HG03066 (cell line): ENCODE measurements around the gene PMP22.
"Not testable (repeated sequence)": the region's sequence is repeated elsewhere in the genome, so short reads cannot be mapped to it uniquely, and the experiment has no call there.

Source experiments
- ATAC-seq: cut with Tn5 transposase; IDR thresholded peaks from one replicate; pipeline ENCODE4 v1.9.1; 2021; ENCODE audit warnings: low read depth; ENCODE audit not compliant: unreplicated experiment

The PMP22 gene

DNA sequence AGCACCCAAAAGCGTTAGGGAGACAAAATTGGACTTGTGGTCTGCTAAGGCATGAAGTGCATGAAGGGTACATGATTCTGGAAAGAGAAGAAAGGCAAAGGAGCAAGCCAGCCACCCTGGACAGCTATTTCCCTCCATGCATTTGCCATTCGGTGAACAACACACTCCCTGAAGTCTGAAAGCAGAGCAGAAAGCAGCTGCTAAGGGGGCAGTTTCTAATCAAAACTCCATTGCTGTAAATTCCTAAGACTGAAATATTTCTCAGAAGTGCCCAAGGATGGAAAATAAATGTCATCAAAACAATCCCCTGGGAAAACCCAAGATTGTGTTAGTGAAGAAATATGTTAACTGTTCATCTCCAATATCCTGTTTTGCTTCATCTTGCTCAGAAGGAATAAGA is 44.3 kb downstream of the PMP22 start:
- ATAC-seq, result no peak

DNA sequence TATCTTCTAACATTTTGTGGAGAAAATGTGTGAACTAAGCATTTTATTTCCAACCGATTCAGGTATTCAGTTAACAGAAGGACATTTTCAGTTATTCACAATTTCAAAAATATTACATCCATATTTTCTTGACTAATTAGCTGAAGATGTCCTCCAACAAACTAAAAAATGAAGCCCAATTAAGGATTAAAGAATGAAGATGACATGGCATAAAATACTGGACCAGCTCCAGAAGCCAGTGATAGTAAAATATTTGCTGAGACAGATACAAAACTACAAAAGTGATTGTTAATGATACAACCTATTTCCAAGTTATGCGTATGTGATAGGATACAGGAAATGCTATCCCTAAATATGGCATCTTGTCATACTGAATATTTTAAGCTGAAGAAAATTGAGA is 48.6 kb downstream of the PMP22 start:
- no peak for ATAC-seq

DNA sequence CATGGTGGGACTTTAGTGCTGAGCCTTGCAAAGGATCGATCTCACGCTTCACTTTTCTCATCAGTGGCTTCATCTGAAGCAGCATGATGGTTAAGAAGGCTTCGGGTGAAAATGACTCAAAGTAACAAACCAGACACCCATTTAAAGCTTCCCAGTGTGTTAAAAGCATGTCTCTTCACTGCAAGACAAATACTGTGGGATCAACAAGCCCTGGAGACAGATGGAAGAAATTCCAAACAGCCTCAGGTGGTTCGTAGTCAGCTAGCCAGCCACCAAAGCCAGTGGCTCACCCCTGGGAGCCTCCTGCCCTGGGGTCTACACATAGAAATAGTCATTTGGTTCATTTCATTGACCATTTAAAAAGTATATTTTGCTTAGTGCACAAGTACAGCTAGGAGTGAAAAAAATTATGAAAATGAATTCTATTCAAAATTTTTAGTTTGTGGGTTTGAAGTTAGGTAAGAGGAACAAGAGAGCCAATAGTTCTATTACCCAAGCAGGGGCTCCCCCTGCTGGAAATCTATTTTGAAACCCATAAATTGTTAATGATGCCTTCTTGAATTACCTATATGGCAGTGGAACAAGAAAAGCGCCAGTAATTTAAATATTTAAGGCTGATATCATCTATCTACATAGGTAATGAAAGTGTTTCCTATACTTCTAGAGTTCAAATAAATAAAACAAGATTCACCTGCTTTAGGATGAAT is 51.6 kb downstream of the PMP22 start:
- no peak for ATAC-seq

DNA sequence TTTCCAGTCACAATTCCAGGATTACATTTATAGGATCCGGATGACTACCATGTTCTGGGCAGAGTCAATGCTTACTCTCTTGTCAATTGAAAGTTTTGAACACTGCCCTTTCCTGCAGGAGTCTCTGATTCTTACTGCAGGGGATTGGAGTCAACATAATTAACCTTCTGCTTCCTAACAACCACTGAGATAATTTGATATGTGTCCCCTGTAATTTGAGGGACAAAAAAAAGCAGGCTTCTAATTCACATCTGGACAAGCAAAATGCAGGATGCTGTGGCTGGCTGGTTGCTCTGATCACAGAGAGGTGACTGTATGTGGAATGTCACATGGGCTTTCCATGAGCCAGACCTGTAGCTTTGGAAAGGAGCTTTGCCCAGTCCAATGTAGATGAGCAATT is 54.9 kb downstream of the PMP22 start:
- ATAC-seq, result no peak

DNA sequence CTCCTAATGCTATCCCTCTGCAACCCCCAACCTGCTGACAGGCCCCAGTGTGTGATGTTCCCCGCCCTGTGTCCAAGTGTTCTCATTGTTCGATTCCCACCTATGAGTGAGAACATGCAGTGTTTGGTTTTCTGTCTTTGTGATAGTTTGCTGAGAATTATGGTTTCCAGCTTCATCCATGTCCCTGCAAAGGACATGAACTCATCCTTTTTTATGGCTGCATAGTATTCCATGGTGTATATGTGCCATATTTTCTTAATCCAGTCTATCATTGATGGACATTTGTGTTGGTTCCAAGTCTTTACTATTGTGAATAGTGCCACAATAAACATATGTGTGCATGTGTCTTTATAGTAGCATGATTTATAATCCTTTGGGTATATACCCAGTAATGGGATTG is 62.1 kb downstream of the PMP22 start:
- not testable (repeated sequence) for ATAC-seq

DNA sequence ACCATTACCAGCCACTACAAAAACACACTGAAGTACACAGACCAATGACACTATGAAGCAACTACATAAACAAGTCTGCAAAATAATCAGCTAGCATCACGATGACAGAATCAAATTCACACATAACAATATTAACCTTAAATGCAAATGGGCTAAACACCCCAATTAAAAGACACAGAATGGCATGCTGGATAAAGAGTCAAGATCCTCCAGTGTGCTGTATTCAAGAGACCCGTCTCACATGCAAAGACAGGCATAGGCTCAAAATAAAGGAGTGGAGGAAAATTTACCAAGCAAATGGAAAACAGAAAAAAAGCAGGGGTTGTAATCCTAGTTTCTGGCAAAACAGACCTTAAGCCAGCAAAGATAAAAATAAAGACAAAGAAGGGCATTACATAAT is 64.6 kb downstream of the PMP22 start:
- ATAC-seq, result not testable (repeated sequence)

DNA sequence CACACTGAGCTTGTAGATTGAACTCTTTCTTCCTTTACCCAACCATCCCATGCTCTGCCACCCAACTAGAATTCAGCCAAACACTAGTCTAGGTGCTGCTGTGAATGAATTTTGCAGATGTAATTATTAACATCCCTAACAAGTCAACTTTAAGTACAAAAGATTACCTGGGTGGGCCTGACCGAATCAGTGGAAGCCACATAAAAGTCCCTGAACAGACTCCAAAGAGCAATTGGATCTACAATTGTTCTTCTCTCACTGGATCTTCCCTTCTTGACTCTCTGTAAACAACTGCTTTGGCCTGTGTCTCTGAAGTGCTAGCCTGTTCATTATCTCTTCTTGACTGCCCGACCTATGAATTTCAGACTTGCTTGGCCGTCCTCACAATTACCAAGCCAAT is 67.9 kb downstream of the PMP22 start:
- no peak for ATAC-seq

DNA sequence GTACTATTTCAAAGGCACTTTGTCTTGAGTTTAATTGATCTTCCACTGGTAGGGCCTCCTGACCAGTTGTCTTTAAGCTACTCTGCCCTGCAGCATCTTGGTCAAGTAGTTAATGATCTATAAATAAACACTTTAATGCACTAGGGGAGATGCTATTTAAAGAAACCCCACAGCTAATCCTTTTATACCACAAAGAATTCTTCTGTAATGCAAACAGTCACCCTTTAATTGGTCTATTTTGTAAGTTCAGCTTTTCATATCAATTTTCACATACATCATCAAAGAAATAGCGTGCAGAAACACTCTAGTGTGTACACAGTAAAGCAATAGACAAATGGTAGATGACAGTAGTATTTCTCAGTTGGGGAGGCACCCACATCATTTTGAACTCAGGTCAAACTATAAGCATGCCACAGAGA is 70.3 kb downstream of the PMP22 start:
- ATAC-seq, result no peak

DNA sequence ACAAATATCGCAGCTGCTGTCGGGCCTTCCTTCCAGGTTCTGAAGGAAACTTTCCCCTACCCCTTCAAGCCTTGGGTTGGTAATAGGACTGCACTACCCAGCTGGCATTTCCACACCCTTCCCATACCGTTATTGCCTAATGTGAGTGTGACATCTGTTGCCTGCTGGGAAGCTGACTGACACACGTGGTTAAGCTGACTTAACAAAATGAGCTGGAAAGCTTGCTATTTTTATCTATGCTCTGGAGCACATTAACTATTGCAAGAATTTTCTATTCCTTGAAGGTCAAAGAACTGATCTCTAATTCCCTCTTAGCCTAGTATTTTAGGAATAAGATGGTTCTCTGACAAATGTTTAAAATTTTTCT is 79.5 kb downstream of the PMP22 start:
- ATAC-seq, result no peak

DNA sequence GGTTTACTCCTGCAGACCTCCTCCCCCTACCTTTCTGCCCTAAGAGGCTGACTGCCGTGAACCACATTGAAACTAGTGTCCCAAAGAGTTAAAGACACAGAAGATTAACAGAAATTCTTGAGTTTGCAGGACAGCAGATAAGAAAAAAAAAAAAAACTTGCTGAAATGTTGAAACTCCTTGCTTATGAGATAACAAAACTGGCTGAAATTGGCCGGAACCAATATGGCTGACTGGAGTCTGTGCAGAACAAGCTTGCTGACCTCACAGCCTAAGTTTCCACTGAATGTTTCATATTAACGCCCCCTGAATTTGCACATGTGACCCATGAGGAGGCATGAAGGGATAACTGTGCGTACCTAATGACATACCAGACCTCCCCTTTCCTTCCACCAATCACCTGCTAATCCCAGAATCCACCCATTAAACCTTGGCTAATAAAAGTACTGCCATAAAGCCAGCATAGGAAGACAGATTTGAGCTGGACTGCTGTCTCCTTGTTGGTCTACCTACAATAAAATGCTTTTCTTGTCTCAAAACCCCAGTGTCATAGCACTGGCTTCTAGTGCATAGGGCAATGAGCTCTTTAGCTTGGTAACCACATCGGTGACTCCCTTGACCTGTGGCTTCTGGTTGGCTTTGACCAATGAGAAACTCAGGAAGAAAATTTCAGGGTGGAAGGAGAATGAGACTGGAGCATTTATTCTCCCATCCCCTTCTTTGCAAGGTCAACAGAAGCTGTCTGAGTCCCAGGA is 80.1 kb downstream of the PMP22 start:
- no peak for ATAC-seq

DNA sequence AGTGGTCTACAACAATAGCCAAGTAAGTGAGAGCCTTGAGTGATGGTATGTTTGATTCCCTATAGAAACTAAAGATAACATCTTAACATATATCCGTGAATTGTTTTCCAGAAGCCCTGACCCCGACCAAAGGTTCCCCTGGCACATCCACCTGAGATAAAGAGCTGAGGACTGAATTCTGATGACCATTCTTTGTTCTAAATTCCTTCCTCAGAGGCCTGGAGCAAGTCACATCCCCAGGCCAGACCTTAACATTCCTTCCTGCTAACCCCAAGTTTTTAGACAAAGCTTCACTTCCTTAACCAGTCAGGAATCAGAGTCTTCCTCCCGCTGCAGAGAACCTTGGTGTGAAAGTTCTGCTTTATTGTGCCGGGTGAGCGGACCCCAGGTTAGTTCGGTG is 83.3 kb downstream of the PMP22 start:
- no peak for ATAC-seq

DNA sequence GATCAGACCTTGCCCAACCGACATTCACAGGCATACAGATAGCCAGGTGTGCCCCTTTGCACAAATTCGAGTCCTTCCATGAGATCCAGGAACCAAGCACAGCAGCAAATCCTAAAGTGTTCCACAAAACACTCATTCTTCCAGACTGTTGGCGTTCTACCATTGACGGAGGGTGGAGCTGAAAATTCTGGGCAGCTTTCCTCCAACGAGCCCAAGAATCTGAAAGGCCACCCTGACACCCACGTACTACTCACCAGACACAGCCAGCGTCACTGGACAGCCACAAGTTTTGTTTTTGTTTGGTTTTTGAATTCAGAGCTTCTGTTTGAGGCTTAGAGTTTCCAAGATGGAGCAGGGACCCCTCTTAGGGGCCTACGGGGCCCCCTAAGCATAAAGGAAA is 83.8 kb downstream of the PMP22 start:
- ATAC-seq, result no peak

DNA sequence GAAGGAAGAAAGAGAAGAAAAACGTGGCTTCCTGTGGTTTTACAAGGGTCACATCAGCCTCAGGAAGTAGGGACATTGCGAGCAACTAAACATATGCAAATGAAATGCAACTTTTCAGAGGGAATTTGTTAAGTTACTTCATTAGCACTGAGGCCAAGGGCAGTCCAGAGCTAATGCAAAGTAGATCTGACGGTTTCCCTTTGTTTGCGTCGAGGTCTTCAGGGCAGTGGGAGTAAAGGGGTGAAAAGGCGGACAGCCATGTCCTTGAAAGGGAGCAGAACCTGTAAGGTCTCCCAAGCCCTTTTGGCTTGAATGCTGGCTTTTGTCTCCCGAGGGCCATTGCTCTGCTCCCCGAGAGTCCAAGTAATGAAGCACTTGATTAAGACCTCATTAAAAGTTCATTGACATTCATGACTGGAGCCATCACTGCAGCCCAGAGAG is 85.0 kb downstream of the PMP22 start:
- ATAC-seq, result no peak
